Measurements from ENCODE around the gene FEM1A. TPM values are rescaled to one million over a fixed set of nuclear protein-coding genes. Genes with fewer than 3 reads are reported as not detected.

The FEM1A gene
- total and polyA plus RNA-seq, 10 of the 15 experiments (the other 5 are each of a cell fraction or from before 2014, with no cell fraction given), result 0.27 to 17.4 (median 3.8) TPM

GRCh38 chr19:4823577-4823976, 32.0 kb downstream of the FEM1A start:
- ChIA-PET RAD21 (ENCODE audit: unreplicated experiment) (interaction anchor here (1.1 to 2.3 kb wide), 2 partner anchors 14 to 28 kb away, joined by 4 to 9 read pairs; no protein-coding TSS in a partner anchor), SMC1A (ENCODE audit: uncharacterized antibody, unreplicated experiment) (interaction anchor here (0.7 to 1.5 kb wide), 3 partner anchors 14 to 88 kb away, joined by 3 to 6 read pairs (median 3); no protein-coding TSS in a partner anchor), POLR2A (interaction anchor here (0.5 to 2.1 kb wide), 8 partner anchors 11 to 39 kb away, joined by 3 to 7 read pairs (median 4); no protein-coding TSS in a partner anchor), CTCF (interaction anchor here (0.7 to 10.6 kb wide), 7 partner anchors 12 to 215 kb away, joined by 3 to 148 read pairs (median 3); partner anchors contain the start of gene FEM1A)
- in situ Hi-C loops (cut with MboI) (no loop called here), intact Hi-C loops (cut with micrococcal nuclease; ENCODE audit: unreplicated experiment) (no loop called here)
- Histone ChIP-seq H3K4me3 (no peak overlapping the region), H3K36me3 (ENCODE audit: control insufficient read depth in 2 of 2, insufficient read depth in 2 of 2, low read length in 1 of 2) (peaks cover 2 to 6% of the 10 kb centered on the region in 2 experiments), H3K4me1 (ENCODE audit: control insufficient read depth, insufficient read depth, low read length) (no peaks in the 10 kb centered on the region), H3K9me3 (replicated peaks; ENCODE audit: control insufficient read depth, insufficient read depth, low read length) (no peaks in the 10 kb centered on the region), H3K79me2 (ENCODE audit: control insufficient read depth, insufficient read depth, low read length) (peaks cover 40% of the 10 kb centered on the region), H3K9ac (ENCODE audit: control insufficient read depth, insufficient read depth, low read length) (no peak overlapping the region), H3K27ac (ENCODE audit: control insufficient read depth, insufficient read depth) (no peak overlapping the region), H3K4me2 (ENCODE audit: control insufficient read depth, insufficient read depth) (no peak overlapping the region), H3K27me3 (replicated peaks in 1 of 2; ENCODE audit: control insufficient read depth in 2 of 2, insufficient read depth in 2 of 2, low read length in 1 of 2) (no peaks in the 10 kb centered on the region), H4K20me1 (ENCODE audit: control insufficient read depth, insufficient read depth) (peaks cover 4% of the 10 kb centered on the region; the same call in 1 of the 2 replicates), H2AFZ (ENCODE audit: control insufficient read depth, low read depth, low read length) (no peak overlapping the region)
- TF ChIP-seq PAX8 (IDR thresholded peaks at IDR 0.05), result no peak
- TF ChIP-seq SUZ12 (IDR thresholded peaks at IDR 0.05; ENCODE audit: unreplicated experiment), result no peak
- TF ChIP-seq, protein P1, sequence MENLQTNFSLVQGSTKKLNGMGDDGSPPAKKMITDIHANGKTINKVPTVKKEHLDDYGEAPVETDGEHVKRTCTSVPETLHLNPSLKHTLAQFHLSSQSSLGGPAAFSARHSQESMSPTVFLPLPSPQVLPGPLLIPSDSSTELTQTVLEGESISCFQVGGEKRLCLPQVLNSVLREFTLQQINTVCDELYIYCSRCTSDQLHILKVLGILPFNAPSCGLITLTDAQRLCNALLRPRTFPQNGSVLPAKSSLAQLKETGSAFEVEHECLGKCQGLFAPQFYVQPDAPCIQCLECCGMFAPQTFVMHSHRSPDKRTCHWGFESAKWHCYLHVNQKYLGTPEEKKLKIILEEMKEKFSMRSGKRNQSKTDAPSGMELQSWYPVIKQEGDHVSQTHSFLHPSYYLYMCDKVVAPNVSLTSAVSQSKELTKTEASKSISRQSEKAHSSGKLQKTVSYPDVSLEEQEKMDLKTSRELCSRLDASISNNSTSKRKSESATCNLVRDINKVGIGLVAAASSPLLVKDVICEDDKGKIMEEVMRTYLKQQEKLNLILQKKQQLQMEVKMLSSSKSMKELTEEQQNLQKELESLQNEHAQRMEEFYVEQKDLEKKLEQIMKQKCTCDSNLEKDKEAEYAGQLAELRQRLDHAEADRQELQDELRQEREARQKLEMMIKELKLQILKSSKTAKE (IDR thresholded peaks at IDR 0.05; ENCODE audit: low read depth, poor library complexity, severe bottlenecking), result no peak
- 80% methylated on average over 6 of the region's 6 CpGs for WGBS (ENCODE audit: insufficient coverage, insufficient replicate concordance, low lambda C conversion rate, missing lambda C conversion rate)
- DNase-seq (ENCODE audit: low read depth, low spot score), result no peak
- no peak for ATAC-seq
- BruUV-seq (replicated peaks), result no TSS peak
- FAIRE-seq, result no peak

All from GM12878 (cell line).